AG04450 (cell line): ENCODE measurements around the gene CDH2. TPM values are rescaled to one million over a fixed set of nuclear protein-coding genes. Genes with fewer than 3 reads are reported as not detected.
A peak's percentile ranks its signal among the peaks of the same experiment; 100 is the strongest.

ENCODE experiments used
- CTCF ChIA-PET: fragments of 300-600, 350-600 bp; formaldehyde crosslinking; extraction: SDS; loops from one replicate; lab custom pipeline; 2022; ENCODE audit warnings: antibody characterized with exemption, inconsistent platforms; lab: Charles Lee
- POLR2A ChIA-PET: fragments of 350-600 bp; formaldehyde crosslinking; extraction: SDS; loops from one replicate; lab custom pipeline; 2021; ENCODE audit warnings: antibody characterized with exemption, inconsistent platforms; lab: Yijun Ruan, JAX
- DNase-seq: peaks from one replicate; pipeline ENCODE4 v3.0.0-alpha.2; 2011; ENCODE audit warnings: low read depth, low spot score
- H3K27ac ChIP-seq: one replicate; pipeline ENCODE4 v1.5.1; 2012; ENCODE audit warnings: low read depth, low read length, control low read depth
- H3K27me3 ChIP-seq: one replicate; pipeline ENCODE4 v1.6.0; 2012; ENCODE audit warnings: low read length; ENCODE audit not compliant: control insufficient read depth, insufficient read depth
- H3K4me3 ChIP-seq: 2 replicates; pipeline ENCODE4 v1.5.1; 2011; ENCODE audit warnings: mild to moderate bottlenecking, low read depth, low read length, control low read depth
- H3K9me3 ChIP-seq: 2 replicates; pipeline ENCODE4 v1.5.1; 2012; ENCODE audit warnings: low read length; ENCODE audit not compliant: control insufficient read depth, insufficient read depth
- CTCF ChIP-seq: IDR thresholded peaks from 2 replicates; pipeline ENCODE4 v1.5.1; 2011; ENCODE audit warnings: low read depth, low read length, control low read depth, inconsistent platforms
- polyA plus RNA-seq: library from polyadenylated mRNA; depleted of rRNA; stranded (reverse); fragments of >200 nt; gene quantifications from 2 replicates; pipeline ENCODE4 v1.2.3, GENCODE V29; 2011

CDH2 gene
- polyA plus RNA-seq, 1 experiment = 45.9 TPM

GRCh38 chr18:28095631-28096030 lies 81.3 kb downstream of the CDH2 start:
- H3K9me3 ChIP-seq = no peaks in the 10 kb centered on the region
- no peak for TF ChIP-seq CTCF
- no peak for DNase-seq
- no peak overlapping the region for H3K27ac ChIP-seq
- CTCF ChIA-PET = no interaction called here
- no peak overlapping the region for H3K4me3 ChIP-seq
- POLR2A ChIA-PET = no interaction called here
- no peaks in the 10 kb centered on the region for H3K27me3 ChIP-seq

GRCh38 chr18:28095041-28095440 lies 81.9 kb downstream of the CDH2 start:
- Histone ChIP-seq H3K27me3 (no peaks in the 10 kb centered on the region), H3K27ac (no peak overlapping the region), H3K4me3 (no peak overlapping the region), H3K9me3 (no peaks in the 10 kb centered on the region)
- ChIA-PET CTCF (no interaction called here), POLR2A (no interaction called here)
- no peak for TF ChIP-seq CTCF
- DNase-seq = no peak

- no peak overlapping the region for H3K27ac ChIP-seq
- H3K9me3 ChIP-seq = no peaks in the 10 kb centered on the region
- no peak for TF ChIP-seq CTCF
- ChIA-PET POLR2A (no interaction called here), CTCF (no interaction called here)
- DNase-seq = no peak
- H3K4me3 ChIP-seq = no peak overlapping the region
- H3K27me3 ChIP-seq = no peaks in the 10 kb centered on the region
Measured at GRCh38 chr18:28091197-28091596, 85.7 kb downstream of the CDH2 start.

GRCh38 chr18:28088477-28088876 lies 88.5 kb downstream of the CDH2 start:
- Histone ChIP-seq H3K9me3 (no peaks in the 10 kb centered on the region), H3K4me3 (no peak overlapping the region), H3K27ac (no peak overlapping the region), H3K27me3 (no peaks in the 10 kb centered on the region)
- ChIA-PET CTCF (no interaction called here), POLR2A (no interaction called here)
- no peak for TF ChIP-seq CTCF
- no peak for DNase-seq

GRCh38 chr18:28086670-28087552 lies 90.0 kb downstream of the CDH2 start:
- DNase-seq = no peak
- no peak overlapping the region for H3K27ac ChIP-seq
- peak overlapping the region; percentile 3; the same call in 1 of the 2 replicates for H3K4me3 ChIP-seq
- no peaks in the 10 kb centered on the region for H3K27me3 ChIP-seq
- no peaks in the 10 kb centered on the region for H3K9me3 ChIP-seq
- CTCF ChIA-PET = no interaction called here
- no peak for TF ChIP-seq CTCF
- POLR2A ChIA-PET = no interaction called here
